IMR-90 (cell line): ENCODE results near the gene SPAG16. TPM values are rescaled to one million over a fixed set of nuclear protein-coding genes. Genes with fewer than 3 reads are reported as not detected.

Experiments used
- ATAC-seq: fragments of 200-7000 bp; cut with Tn5 transposase; 2 replicates; pipeline ENCODE4 v1.9.1; 2020; ENCODE audit warnings: low read depth, mild to moderate bottlenecking, moderate library complexity
- BruUV-seq: library from RNA; stranded (reverse); fragments of 400-500 nt; replicated peaks from 2 replicates; lab custom pipeline; 2021; lab: Mats Ljungman, UMichigan
- CTCF ChIA-PET: fragments of 300-600 bp; formaldehyde crosslinking; extraction: SDS; loops from one replicate; lab custom pipeline; 2021; ENCODE audit warnings: antibody characterized with exemption; lab: Yijun Ruan, JAX
- POLR2A ChIA-PET: fragments of 300-600 bp; sonication (Branson Sonifier 250); formaldehyde crosslinking; loops from one replicate; lab custom pipeline; 2022; ENCODE audit warnings: antibody characterized with exemption; ENCODE audit not compliant: unreplicated experiment; lab: Charles Lee
- DNase-seq: peaks from one replicate; pipeline ENCODE4 v3.0.0; 2013
- H2AFZ ChIP-seq: replicated peaks from 2 replicates; pipeline ENCODE3; 2013; ENCODE audit warnings: low read length, mild to moderate bottlenecking; ENCODE audit not compliant: poor library complexity
- H2AK5ac ChIP-seq: 2 replicates; pipeline ENCODE4 v1.6.1; 2013; ENCODE audit warnings: low read depth, low read length, inconsistent platforms
- H2AK9ac ChIP-seq: replicated peaks from 2 replicates; pipeline ENCODE3; 2013; ENCODE audit warnings: mild to moderate bottlenecking, low read depth, low read length, moderate library complexity; ENCODE audit not compliant: poor library complexity
- H2BK120ac ChIP-seq: 2 replicates; pipeline ENCODE4 v1.6.1; 2013; ENCODE audit warnings: low read depth, low read length, inconsistent platforms
- H2BK15ac ChIP-seq: 3 replicates; pipeline ENCODE4 v1.6.1; 2013; ENCODE audit warnings: low read depth, low read length, inconsistent platforms
- H2BK20ac ChIP-seq: 2 replicates; pipeline ENCODE4 v1.6.1; 2013; ENCODE audit warnings: low read depth, mild to moderate bottlenecking, inconsistent platforms, low read length, moderate library complexity
- H2BK5ac ChIP-seq: 2 replicates; pipeline ENCODE4 v1.6.1; 2013; ENCODE audit warnings: mild to moderate bottlenecking, low read depth, low read length, inconsistent platforms; ENCODE audit not compliant: poor library complexity, severe bottlenecking
- H3K14ac ChIP-seq: replicated peaks from 2 replicates; pipeline ENCODE4 v1.6.1; 2013; ENCODE audit warnings: low read depth, low read length, inconsistent platforms
- H3K18ac ChIP-seq: 2 replicates; pipeline ENCODE4 v1.6.1; 2013; ENCODE audit warnings: low read depth, low read length, control low read depth
- H3K23ac ChIP-seq: 2 replicates; pipeline ENCODE4 v1.6.1; 2013; ENCODE audit warnings: low read depth, low read length, inconsistent platforms
- H3K27ac ChIP-seq: 2 replicates; pipeline ENCODE4 v1.5.1; 2013; ENCODE audit warnings: mild to moderate bottlenecking, control low read depth, low read length; ENCODE audit not compliant: insufficient read depth
- H3K27me3 ChIP-seq: 2 replicates; pipeline ENCODE4 v1.6.1; 2013; ENCODE audit warnings: low read length; ENCODE audit not compliant: control insufficient read depth, insufficient read depth
- H3K36me3 ChIP-seq: 2 replicates; pipeline ENCODE4 v1.6.1; 2013; ENCODE audit warnings: low read length, mixed read lengths; ENCODE audit not compliant: control insufficient read depth, insufficient read depth
- H3K4ac ChIP-seq: 2 replicates; pipeline ENCODE4 v1.6.1; 2013; ENCODE audit warnings: low read depth, low read length, inconsistent platforms
- H3K4me1 ChIP-seq: 2 replicates; pipeline ENCODE4 v1.6.1; 2013; ENCODE audit warnings: low read length, mixed read lengths; ENCODE audit not compliant: control insufficient read depth, insufficient read depth
- H3K4me2 ChIP-seq: 2 replicates; pipeline ENCODE4 v1.6.1; 2013; ENCODE audit warnings: low read depth, mild to moderate bottlenecking, control low read depth, low read length, moderate library complexity
- H3K4me3 ChIP-seq: 2 replicates; pipeline ENCODE4 v1.5.1; 2013; ENCODE audit warnings: low read depth, mild to moderate bottlenecking, control low read depth, low read length, moderate library complexity; ENCODE audit not compliant: insufficient read depth
- H3K56ac ChIP-seq: 2 replicates; pipeline ENCODE4 v1.6.1; 2013; ENCODE audit warnings: low read length, inconsistent platforms; ENCODE audit not compliant: insufficient read depth; ENCODE audit errors: extremely low read depth
- H3K79me1 ChIP-seq, 2 experiments: 2 replicates each; pipeline ENCODE4 v1.6.1; 2013; ENCODE audit warnings: low read length in 2 of 2, inconsistent platforms in 1 of 2, low read depth in 1 of 2
- H3K9ac ChIP-seq: 2 replicates; pipeline ENCODE4 v1.6.1; 2013; ENCODE audit warnings: low read depth, low read length, control low read depth
- H3K9me1 ChIP-seq: 2 replicates; pipeline ENCODE4 v1.6.1; 2013; ENCODE audit warnings: low read length, inconsistent platforms; ENCODE audit not compliant: insufficient read depth
- H3K9me3 ChIP-seq: 2 replicates; pipeline ENCODE4 v1.6.1; 2013; ENCODE audit warnings: low read length; ENCODE audit not compliant: control insufficient read depth, insufficient read depth
- H4K20me1 ChIP-seq: 2 replicates; pipeline ENCODE4 v1.6.1; 2013; ENCODE audit warnings: low read length, inconsistent platforms; ENCODE audit not compliant: insufficient read depth
- H4K5ac ChIP-seq: 2 replicates; pipeline ENCODE4 v1.6.1; 2013; ENCODE audit warnings: mild to moderate bottlenecking, low read depth, low read length, control low read depth
- H4K8ac ChIP-seq, 2 experiments: 2 replicates each; pipeline ENCODE4 v1.6.1; 2013; ENCODE audit warnings: low read depth in 2 of 2, low read length in 2 of 2, control low read depth in 1 of 2, inconsistent platforms in 1 of 2
- H4K91ac ChIP-seq: 2 replicates; pipeline ENCODE4 v1.6.1; 2013; ENCODE audit warnings: low read depth, low read length, inconsistent platforms; ENCODE audit not compliant: insufficient read depth
- CHD1 ChIP-seq: IDR thresholded peaks from 2 replicates; pipeline ENCODE4 v1.6.1; 2012; ENCODE audit warnings: low read depth, low read length, improper control_type of control experiment
- NFE2L2 ChIP-seq: fragments of 150-350 bp; IDR thresholded peaks from 2 replicates; pipeline ENCODE4 v1.6.1; 2016; ENCODE audit warnings: low read depth, mild to moderate bottlenecking, low read length
- RAD21 ChIP-seq: IDR thresholded peaks from 2 replicates; pipeline ENCODE4 v1.6.1; 2012; ENCODE audit warnings: low read length, improper control_type of control experiment
- SMC3 ChIP-seq: fragments of 150-350 bp; IDR thresholded peaks from 2 replicates; pipeline ENCODE4 v1.6.1; 2016; ENCODE audit warnings: low read depth, mild to moderate bottlenecking, antibody characterized with exemption, low read length, moderate library complexity
- WGBS, 2 experiments: methylation state at CpG; one replicate each; pipeline versions ENCODE4 v1.1.5 to v1.1.7; 2013; ENCODE audit warnings: missing lambda C conversion rate in 2 of 2; ENCODE audit not compliant: insufficient read length in 1 of 2; ENCODE audit errors: extremely low coverage in 2 of 2; 5-methylcytosine and 5-hydroxymethylcytosine counted together
- dilution Hi-C: fragments of 300-500 bp; cut with HindIII; formaldehyde crosslinking; loops from one replicate; pipeline ENCODE4 v1.14.3; 2018; ENCODE audit warnings: low sequenced_read_pairs; ENCODE audit not compliant: unreplicated experiment
- in situ Hi-C: fragments of 300-500 bp; cut with MboI; formaldehyde crosslinking; loops from 3 replicates; pipeline ENCODE4 v1.14.3; 2019; ENCODE audit warnings: low sequenced_read_pairs, inconsistent platforms, mixed read lengths
- intact Hi-C: fragments of 100-400 bp; cut with micrococcal nuclease; formaldehyde crosslinking; loops from 2 replicates; pipeline ENCODE4 v1.10.0; 2022
- polyA plus RNA-seq, 3 experiments: library from polyadenylated mRNA; depleted of rRNA; stranded (reverse); fragments of >200 nt; gene quantifications; 2 replicates each; pipeline ENCODE4 v1.2.3, GENCODE V29; 2012; ENCODE audit warnings: low replicate concordance in 1 of 3
- total RNA-seq: library from RNA; depleted of rRNA; stranded (reverse); fragments of >200 nt; gene quantifications from 2 replicates; pipeline ENCODE4 v1.2.3, GENCODE V29; 2012
- TF ChIP-seq, protein P1 (sequence below): fragments of 150-350 bp; IDR thresholded peaks from 2 replicates; pipeline ENCODE4 v1.6.1; 2017; ENCODE audit warnings: mild to moderate bottlenecking, antibody characterized with exemption, low read length, low read depth

The SPAG16 gene
- total and polyA plus RNA-seq, 2 of the 4 experiments (the other 2 are of a cell fraction) = 7.3 to 13.5 TPM

DNA sequence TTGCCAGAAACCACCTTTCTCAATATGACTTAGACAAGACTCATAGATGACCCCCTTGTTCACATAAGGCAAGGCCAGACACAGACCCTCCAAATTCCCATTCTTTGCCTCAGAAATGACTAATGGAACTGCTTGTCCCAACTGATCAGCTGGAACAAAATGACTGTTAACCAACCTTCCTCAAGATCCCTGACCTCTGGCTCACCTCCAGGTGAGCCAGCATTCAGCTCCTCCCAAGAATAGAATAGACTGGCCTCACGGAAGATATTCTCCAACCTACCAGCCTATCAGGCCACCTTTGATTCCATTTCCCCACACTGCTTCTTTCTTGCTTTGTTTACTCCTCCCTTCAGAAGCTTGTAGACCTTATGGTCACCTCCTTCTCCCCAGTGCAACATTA, 930.8 kb downstream of the SPAG16 start:
- Histone ChIP-seq H3K27ac (no peak overlapping the region), H3K36me3 (no peaks in the 10 kb centered on the region), H3K9me1 (no peaks in the 10 kb centered on the region), H2BK20ac (no peak overlapping the region), H2BK15ac (no peak overlapping the region), H3K9me3 (no peaks in the 10 kb centered on the region), H4K20me1 (no peaks in the 10 kb centered on the region), H3K9ac (no peak overlapping the region), H3K14ac (no peak overlapping the region), H4K91ac (no peak overlapping the region), H3K79me1 (no peaks in the 10 kb centered on the region), H2AK9ac (no peak overlapping the region), H2AFZ (no peak overlapping the region), H4K8ac (no peak overlapping the region), H4K5ac (no peak overlapping the region), H3K4ac (no peak overlapping the region), H3K27me3 (no peaks in the 10 kb centered on the region), H3K18ac (no peak overlapping the region), H3K4me2 (no peak overlapping the region), H3K4me3 (no peak overlapping the region), H3K23ac (no peak overlapping the region), H2BK120ac (no peak overlapping the region), H3K4me1 (no peaks in the 10 kb centered on the region), H2AK5ac (no peak overlapping the region), H3K56ac (no peak overlapping the region), H2BK5ac (no peak overlapping the region)
- TF ChIP-seq, protein P1, sequence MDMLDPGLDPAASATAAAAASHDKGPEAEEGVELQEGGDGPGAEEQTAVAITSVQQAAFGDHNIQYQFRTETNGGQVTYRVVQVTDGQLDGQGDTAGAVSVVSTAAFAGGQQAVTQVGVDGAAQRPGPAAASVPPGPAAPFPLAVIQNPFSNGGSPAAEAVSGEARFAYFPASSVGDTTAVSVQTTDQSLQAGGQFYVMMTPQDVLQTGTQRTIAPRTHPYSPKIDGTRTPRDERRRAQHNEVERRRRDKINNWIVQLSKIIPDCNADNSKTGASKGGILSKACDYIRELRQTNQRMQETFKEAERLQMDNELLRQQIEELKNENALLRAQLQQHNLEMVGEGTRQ = no peak
- TF ChIP-seq CHD1 (no peak), SMC3 (no peak), RAD21 (no peak), NFE2L2 (no peak)
- no peak for ATAC-seq
- ChIA-PET POLR2A (no interaction called here), CTCF (no interaction called here)
- WGBS, 2 experiments = no CpG with 5 or more reads among the region's 1 CpG
- intact Hi-C loops (no loop called here), dilution Hi-C loops (no loop called here), in situ Hi-C loops (no loop called here)
- DNase-seq = no peak
- no TSS peak for BruUV-seq
